ENCODE measurements around the gene DYNLRB1.
"Not testable (repeated sequence)": the region's sequence is repeated elsewhere in the genome, so short reads cannot be mapped to it uniquely, and the experiment has no call there.

The DYNLRB1 gene

GRCh38 chr20:34514897-34515483 lies 1.2 kb upstream of the DYNLRB1 start:
- H3K27ac ChIP-seq, result peak overlapping the region; percentile 96
- TF ChIP-seq ZFX (IDR thresholded peaks at IDR 0.05; ENCODE audit: borderline replicate concordance) (no peak), CTCF (IDR thresholded peaks at IDR 0.05) (no peak)

GRCh38 chr20:34515484-34516246 lies 557 bp upstream of the DYNLRB1 start:
- no peak for TF ChIP-seq CTCF (IDR thresholded peaks at IDR 0.05)
- TF ChIP-seq ZFX (IDR thresholded peaks at IDR 0.05; ENCODE audit: borderline replicate concordance), result no peak
- peak overlapping the region; percentile 96 for H3K27ac ChIP-seq

- H3K27ac ChIP-seq, result peak overlapping the region; percentile 96
- no peak for TF ChIP-seq ZFX (IDR thresholded peaks at IDR 0.05; ENCODE audit: borderline replicate concordance)
- no peak for TF ChIP-seq CTCF (IDR thresholded peaks at IDR 0.05)
These were observed 888 bp downstream of the DYNLRB1 start for GRCh38 chr20:34517114-34517505.

- not testable (repeated sequence) for H3K27ac ChIP-seq
These were observed 2.6 kb downstream of the DYNLRB1 start for GRCh38 chr20:34518863-34519262.

- not testable (repeated sequence) for H3K27ac ChIP-seq
These were observed 3.6 kb downstream of the DYNLRB1 start for GRCh38 chr20:34519841-34520240.

- no peak overlapping the region for H3K27ac ChIP-seq
- TF ChIP-seq CTCF (IDR thresholded peaks at IDR 0.05) (peak; percentile 66), ZFX (IDR thresholded peaks at IDR 0.05; ENCODE audit: borderline replicate concordance) (no peak)
These were observed 7.0 kb downstream of the DYNLRB1 start for GRCh38 chr20:34522969-34523871.

GRCh38 chr20:34524426-34524825 lies 8.2 kb downstream of the DYNLRB1 start:
- H3K27ac ChIP-seq, result peak overlapping the region; percentile 80; the same call in 1 of the 2 replicates
- TF ChIP-seq CTCF (IDR thresholded peaks at IDR 0.05) (no peak), ZFX (IDR thresholded peaks at IDR 0.05; ENCODE audit: borderline replicate concordance) (no peak)

- peak overlapping the region; percentile 80 for H3K27ac ChIP-seq
- no peak for TF ChIP-seq ZFX (IDR thresholded peaks at IDR 0.05; ENCODE audit: borderline replicate concordance)
- no peak for TF ChIP-seq CTCF (IDR thresholded peaks at IDR 0.05)
These were observed 9.1 kb downstream of the DYNLRB1 start for GRCh38 chr20:34525342-34525708.

All from 22Rv1 (cell line).